Type B pancreatic cell (in vitro differentiated cells): ENCODE data around the gene ZDHHC24. TPM values are rescaled to one million over a fixed set of nuclear protein-coding genes. Genes with fewer than 3 reads are reported as not detected.

Experiments used
- DNase-seq: peaks from one replicate; pipeline ENCODE4 v3.0.0; 2021; ENCODE audit warnings: mixed read lengths; ENCODE audit not compliant: unreplicated experiment; ENCODE audit errors: extremely low spot score
- H3K27ac Mint-ChIP-seq: 2 replicates; pipeline ENCODE4 v1.8.0; 2021; ENCODE audit warnings: mild to moderate bottlenecking, mixed read lengths
- H3K27me3 Mint-ChIP-seq: 2 replicates; pipeline ENCODE4 v1.8.0; 2021; ENCODE audit warnings: mixed read lengths
- H3K36me3 Mint-ChIP-seq: 2 replicates; pipeline ENCODE4 v1.8.0; 2021; ENCODE audit warnings: mixed read lengths
- H3K4me1 Mint-ChIP-seq: one replicate; pipeline ENCODE4 v1.8.0; 2021; ENCODE audit warnings: mixed read lengths; ENCODE audit not compliant: unreplicated experiment
- H3K4me3 Mint-ChIP-seq: 2 replicates; pipeline ENCODE4 v1.8.0; 2021; ENCODE audit warnings: mild to moderate bottlenecking, mixed read lengths
- H3K9me3 Mint-ChIP-seq: 2 replicates; pipeline ENCODE4 v1.8.0; 2021; ENCODE audit warnings: mixed read lengths
- total RNA-seq: library from RNA; stranded (reverse); gene quantifications from 2 replicates; pipeline ENCODE4 v1.2.1, GENCODE V29; 2021; ENCODE audit warnings: low replicate concordance
- TF ChIP-seq, protein P1 (sequence below): fragments of 200-600 bp; sonication (generic); conservative IDR thresholded peaks from 2 replicates; pipeline ENCODE4 v1.5.0; 2021; ENCODE audit warnings: antibody characterized with exemption, mild to moderate bottlenecking

ZDHHC24 gene
- total RNA-seq, 1 donor from 2014 or later: 8.7 TPM

DNA sequence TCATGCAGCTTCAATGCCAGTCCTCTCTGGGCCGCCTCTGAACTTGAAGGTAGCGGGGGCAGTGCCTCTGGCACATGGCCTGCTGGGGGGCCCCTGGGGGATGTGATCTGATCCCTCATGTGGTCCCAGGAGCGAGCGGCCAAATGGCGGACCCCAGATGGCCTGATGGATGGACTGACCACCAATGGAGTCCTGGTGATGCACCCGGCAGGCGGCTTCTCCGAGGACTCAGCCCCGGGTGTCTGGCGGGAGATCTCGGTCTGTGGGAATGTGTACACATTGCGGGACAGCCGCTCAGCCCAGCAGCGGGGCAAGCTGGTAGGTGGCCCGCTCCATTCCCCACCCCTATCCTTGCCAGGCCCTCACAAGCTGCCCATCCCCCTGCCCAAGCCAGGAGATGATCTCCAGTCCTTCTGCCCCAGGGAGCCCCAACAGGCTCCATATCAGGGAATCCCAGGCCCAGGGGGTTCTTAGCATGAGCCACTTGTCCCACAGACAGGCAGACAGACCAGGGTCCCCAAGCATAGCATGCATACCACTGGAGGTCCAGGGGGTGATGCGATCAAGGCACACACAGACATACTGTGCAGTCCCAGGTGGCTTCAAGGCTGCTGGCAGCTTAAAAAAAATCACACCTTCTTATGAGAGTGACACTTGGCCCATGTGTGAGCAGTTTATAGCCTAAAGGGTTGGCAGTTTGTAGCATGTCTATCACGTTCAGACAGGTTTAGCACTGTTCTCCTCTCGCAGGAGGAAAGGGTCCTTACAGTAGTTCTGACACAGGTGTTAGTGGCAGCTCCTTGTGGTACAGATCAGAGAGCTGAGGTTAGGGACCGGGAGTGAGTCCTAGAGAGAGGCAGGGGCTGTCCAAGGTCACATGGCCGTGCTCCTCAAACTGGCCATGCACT is 72.0 kb downstream of the ZDHHC24 start:
- TF ChIP-seq, protein P1, sequence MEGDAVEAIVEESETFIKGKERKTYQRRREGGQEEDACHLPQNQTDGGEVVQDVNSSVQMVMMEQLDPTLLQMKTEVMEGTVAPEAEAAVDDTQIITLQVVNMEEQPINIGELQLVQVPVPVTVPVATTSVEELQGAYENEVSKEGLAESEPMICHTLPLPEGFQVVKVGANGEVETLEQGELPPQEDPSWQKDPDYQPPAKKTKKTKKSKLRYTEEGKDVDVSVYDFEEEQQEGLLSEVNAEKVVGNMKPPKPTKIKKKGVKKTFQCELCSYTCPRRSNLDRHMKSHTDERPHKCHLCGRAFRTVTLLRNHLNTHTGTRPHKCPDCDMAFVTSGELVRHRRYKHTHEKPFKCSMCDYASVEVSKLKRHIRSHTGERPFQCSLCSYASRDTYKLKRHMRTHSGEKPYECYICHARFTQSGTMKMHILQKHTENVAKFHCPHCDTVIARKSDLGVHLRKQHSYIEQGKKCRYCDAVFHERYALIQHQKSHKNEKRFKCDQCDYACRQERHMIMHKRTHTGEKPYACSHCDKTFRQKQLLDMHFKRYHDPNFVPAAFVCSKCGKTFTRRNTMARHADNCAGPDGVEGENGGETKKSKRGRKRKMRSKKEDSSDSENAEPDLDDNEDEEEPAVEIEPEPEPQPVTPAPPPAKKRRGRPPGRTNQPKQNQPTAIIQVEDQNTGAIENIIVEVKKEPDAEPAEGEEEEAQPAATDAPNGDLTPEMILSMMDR: no peak
- no peak overlapping the region for H3K4me3 Mint-ChIP-seq

GRCh38 chr11:66473167-66473566 is 72.7 kb downstream of the ZDHHC24 start:
- Mint-ChIP-seq H3K9me3 (no peaks in the 10 kb centered on the region), H3K4me1 (peaks cover 15% of the 10 kb centered on the region), H3K27me3 (no peaks in the 10 kb centered on the region), H3K27ac (no peak overlapping the region), H3K36me3 (peaks cover 4% of the 10 kb centered on the region), H3K4me3 (no peak overlapping the region)
- TF ChIP-seq, protein P1: no peak
- no peak for DNase-seq

More for the DNA sequence above, 72.0 kb downstream of the ZDHHC24 start:
- peaks cover 4% of the 10 kb centered on the region for H3K36me3 Mint-ChIP-seq
- H3K27me3 Mint-ChIP-seq: no peaks in the 10 kb centered on the region
- no peaks in the 10 kb centered on the region for H3K9me3 Mint-ChIP-seq
- DNase-seq: no peak
- no peak overlapping the region for H3K27ac Mint-ChIP-seq
- H3K4me1 Mint-ChIP-seq: peaks cover 13% of the 10 kb centered on the region

- Mint-ChIP-seq H3K27ac (no peak overlapping the region), H3K27me3 (no peaks in the 10 kb centered on the region), H3K9me3 (no peaks in the 10 kb centered on the region), H3K4me3 (no peak overlapping the region), H3K4me1 (peaks cover 17% of the 10 kb centered on the region), H3K36me3 (peaks cover 4% of the 10 kb centered on the region)
- TF ChIP-seq, protein P1: no peak
- DNase-seq: no peak
These were observed 73.8 kb downstream of the ZDHHC24 start for GRCh38 chr11:66472054-66472453.

DNA sequence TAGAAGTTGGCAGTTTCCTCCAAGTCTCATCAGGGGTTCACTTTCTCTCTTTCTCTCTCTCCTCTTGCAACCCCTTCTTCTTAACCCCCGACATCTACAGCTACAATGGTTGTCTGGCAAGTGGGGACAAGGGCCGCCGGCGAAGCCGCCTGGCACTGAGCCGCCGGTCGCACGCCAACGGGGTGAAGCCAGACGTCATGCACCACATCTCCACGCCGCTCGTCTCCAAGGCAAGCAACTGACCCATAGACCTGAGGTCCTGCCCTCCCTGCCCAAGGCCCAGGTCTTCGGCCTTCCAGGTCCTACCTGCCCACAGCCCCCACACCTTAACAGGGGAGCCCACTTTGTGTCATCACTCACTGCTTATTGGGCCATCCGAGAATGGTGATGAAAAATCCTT is 74.7 kb downstream of the ZDHHC24 start:
- no peak overlapping the region for H3K27ac Mint-ChIP-seq
- H3K9me3 Mint-ChIP-seq: no peaks in the 10 kb centered on the region
- H3K27me3 Mint-ChIP-seq: no peaks in the 10 kb centered on the region

More for the DNA sequence above, 74.7 kb downstream of the ZDHHC24 start:
- H3K36me3 Mint-ChIP-seq: no peaks in the 10 kb centered on the region
- TF ChIP-seq, protein P1: no peak
- H3K4me1 Mint-ChIP-seq: peaks cover 11% of the 10 kb centered on the region
- H3K4me3 Mint-ChIP-seq: no peak overlapping the region
- DNase-seq: no peak

Other genes with a start within 250 kb of the ZDHHC24 start
- 0.76 and 31.9 TPM in 2 replicates for gene CD248, start 229.0 kb downstream of the ZDHHC24 start, total RNA-seq
- 2.8 and 9.5 TPM in 2 replicates for gene RIN1, start 209.6 kb downstream of the ZDHHC24 start, total RNA-seq
- 35.1 and 42.4 TPM in 2 replicates for gene BRMS1, start 200.9 kb downstream of the ZDHHC24 start, total RNA-seq
- 16.0 and 31.9 TPM in 2 replicates for gene B4GAT1, start 198.4 kb downstream of the ZDHHC24 start, total RNA-seq
- 22.2 and 31.7 TPM in 2 replicates for gene SLC29A2, start 174.3 kb downstream of the ZDHHC24 start, total RNA-seq
- 0.14 and 0.77 TPM in 2 replicates for gene NPAS4, start 125.0 kb downstream of the ZDHHC24 start, total RNA-seq
- gene MRPL11, start 107.2 kb downstream of the ZDHHC24 start, total RNA-seq: 53.0 and 69.8 TPM in 2 replicates
- gene PELI3, start 79.1 kb downstream of the ZDHHC24 start, total RNA-seq: 17.9 and 25.0 TPM in 2 replicates
- gene DPP3, start 65.6 kb downstream of the ZDHHC24 start, total RNA-seq: 42.7 and 44.0 TPM in 2 replicates
- gene BBS1, start 35.4 kb downstream of the ZDHHC24 start, total RNA-seq: 43.1 and 71.8 TPM in 2 replicates
- 0.57 and 2.6 TPM in 2 replicates for gene ACTN3, start 855 bp upstream of the ZDHHC24 start, total RNA-seq
- 10.1 TPM in 1 of 2 replicates, not detected in the other for gene CTSF, start 22.6 kb upstream of the ZDHHC24 start, total RNA-seq
- gene CCDC87, start 47.0 kb upstream of the ZDHHC24 start, total RNA-seq: 0.94 and 1.1 TPM in 2 replicates
- 40.9 and 58.0 TPM in 2 replicates for gene CCS, start 47.1 kb upstream of the ZDHHC24 start, total RNA-seq
- 106 and 128 TPM in 2 replicates for gene RBM14, start 70.6 kb upstream of the ZDHHC24 start, total RNA-seq
- 191 and 228 TPM in 2 replicates for gene RBM4, start 92.7 kb upstream of the ZDHHC24 start, total RNA-seq
- 25.2 and 49.1 TPM in 2 replicates for gene RBM4B, start 131.8 kb upstream of the ZDHHC24 start, total RNA-seq
- 56.0 and 139 TPM in 2 replicates for gene SPTBN2, start 183.2 kb upstream of the ZDHHC24 start, total RNA-seq